ENCODE measurements around the gene CX3CL1. TPM values are rescaled to one million over a fixed set of nuclear protein-coding genes. Genes with fewer than 3 reads are reported as not detected.
"Not testable (repeated sequence)": the region's sequence is repeated elsewhere in the genome, so short reads cannot be mapped to it uniquely, and the experiment has no call there.

Gene CX3CL1
- total RNA-seq, 1 donor from 2014 or later: 2.5 TPM

GRCh38 chr16:57391708-57392107 is 19.4 kb downstream of the CX3CL1 start:
- Mint-ChIP-seq H3K27ac (no peak overlapping the region), H3K9me3 (peaks cover 3% of the 10 kb centered on the region), H3K27me3 (ENCODE audit: low read depth) (peaks cover 12% of the 10 kb centered on the region), H3K36me3 (no peaks in the 10 kb centered on the region), H3K4me3 (no peak overlapping the region), H3K4me1 (peaks cover 8% of the 10 kb centered on the region)
- DNase-seq (ENCODE audit: low spot score in 2 of 2, unreplicated experiment in 2 of 2): no peak
- TF ChIP-seq CTCF (IDR thresholded peaks at IDR 0.05; ENCODE audit: unreplicated experiment): no peak

- DNase-seq (ENCODE audit: low spot score in 2 of 2, unreplicated experiment in 2 of 2): no peak
- TF ChIP-seq CTCF (IDR thresholded peaks at IDR 0.05; ENCODE audit: unreplicated experiment): no peak
- H3K4me3 Mint-ChIP-seq: no peak overlapping the region
- H3K9me3 Mint-ChIP-seq: peaks cover 3% of the 10 kb centered on the region
- H3K27ac Mint-ChIP-seq: no peak overlapping the region
- H3K4me1 Mint-ChIP-seq: peaks cover 8% of the 10 kb centered on the region
- peaks cover 18% of the 10 kb centered on the region for H3K27me3 Mint-ChIP-seq (ENCODE audit: low read depth)
- H3K36me3 Mint-ChIP-seq: no peaks in the 10 kb centered on the region
Measured at GRCh38 chr16:57392694-57393093, 20.4 kb downstream of the CX3CL1 start.

GRCh38 chr16:57394444-57394843 is 22.2 kb downstream of the CX3CL1 start:
- peaks cover 3% of the 10 kb centered on the region for H3K9me3 Mint-ChIP-seq
- H3K4me1 Mint-ChIP-seq: peaks cover 2% of the 10 kb centered on the region
- TF ChIP-seq CTCF (IDR thresholded peaks at IDR 0.05; ENCODE audit: unreplicated experiment): no peak
- no peak overlapping the region for H3K4me3 Mint-ChIP-seq
- no peak for DNase-seq (ENCODE audit: low spot score in 2 of 2, unreplicated experiment in 2 of 2)
- H3K36me3 Mint-ChIP-seq: no peaks in the 10 kb centered on the region
- peaks cover 20% of the 10 kb centered on the region for H3K27me3 Mint-ChIP-seq (ENCODE audit: low read depth)
- H3K27ac Mint-ChIP-seq: no peak overlapping the region

GRCh38 chr16:57395026-57395425 is 22.7 kb downstream of the CX3CL1 start:
- peaks cover 19% of the 10 kb centered on the region for H3K27me3 Mint-ChIP-seq (ENCODE audit: low read depth)
- no peak for TF ChIP-seq CTCF (IDR thresholded peaks at IDR 0.05; ENCODE audit: unreplicated experiment)
- H3K4me1 Mint-ChIP-seq: no peaks in the 10 kb centered on the region
- H3K9me3 Mint-ChIP-seq: peaks cover 3% of the 10 kb centered on the region
- no peak for DNase-seq (ENCODE audit: low spot score in 2 of 2, unreplicated experiment in 2 of 2)
- no peak overlapping the region for H3K27ac Mint-ChIP-seq
- H3K4me3 Mint-ChIP-seq: no peak overlapping the region
- H3K36me3 Mint-ChIP-seq: no peaks in the 10 kb centered on the region

GRCh38 chr16:57396786-57397185 is 24.5 kb downstream of the CX3CL1 start:
- no peak for TF ChIP-seq CTCF (IDR thresholded peaks at IDR 0.05; ENCODE audit: unreplicated experiment)
- no peak for DNase-seq (ENCODE audit: low spot score in 2 of 2, unreplicated experiment in 2 of 2)
- Mint-ChIP-seq H3K9me3 (no peaks in the 10 kb centered on the region), H3K4me3 (no peak overlapping the region), H3K27me3 (ENCODE audit: low read depth) (peaks cover 15% of the 10 kb centered on the region), H3K4me1 (no peaks in the 10 kb centered on the region), H3K27ac (no peak overlapping the region), H3K36me3 (no peaks in the 10 kb centered on the region)

- H3K9me3 Mint-ChIP-seq; H3K4me1 Mint-ChIP-seq; H3K4me3 Mint-ChIP-seq; DNase-seq (ENCODE audit: low spot score in 2 of 2, unreplicated experiment in 2 of 2); H3K27ac Mint-ChIP-seq; H3K36me3 Mint-ChIP-seq: not testable (repeated sequence)
- H3K27me3 Mint-ChIP-seq (ENCODE audit: low read depth): peaks cover 13% of the 10 kb centered on the region
Measured at GRCh38 chr16:57397493-57397892, 25.2 kb downstream of the CX3CL1 start.

Data from mesothelial cell of epicardium (in vitro differentiated cells).